HG03025 (cell line): ENCODE results near the gene FAM240B.

Source experiments
- ATAC-seq: cut with Tn5 transposase; IDR thresholded peaks from one replicate; pipeline ENCODE4 v1.9.1; 2021; ENCODE audit warnings: mild to moderate bottlenecking, moderate library complexity; ENCODE audit not compliant: unreplicated experiment, low FRiP score

Gene FAM240B

GRCh38 chr9:38720083-38720745, at the start of gene FAM240B:
Gene FAM240B, minus strand, starts transcription at chr9:38720133. Its CDS starts 16,134 bp downstream, at chr9:38703999.
- no peak for ATAC-seq

GRCh38 chr9:38768351-38768761, 48.4 kb upstream of the FAM240B start:
- ATAC-seq, result no peak

GRCh38 chr9:38765101-38765500, 45.2 kb upstream of the FAM240B start:
- no peak for ATAC-seq

- ATAC-seq, result no peak
These were observed 42.1 kb upstream of the FAM240B start for GRCh38 chr9:38761999-38762398.

DNA sequence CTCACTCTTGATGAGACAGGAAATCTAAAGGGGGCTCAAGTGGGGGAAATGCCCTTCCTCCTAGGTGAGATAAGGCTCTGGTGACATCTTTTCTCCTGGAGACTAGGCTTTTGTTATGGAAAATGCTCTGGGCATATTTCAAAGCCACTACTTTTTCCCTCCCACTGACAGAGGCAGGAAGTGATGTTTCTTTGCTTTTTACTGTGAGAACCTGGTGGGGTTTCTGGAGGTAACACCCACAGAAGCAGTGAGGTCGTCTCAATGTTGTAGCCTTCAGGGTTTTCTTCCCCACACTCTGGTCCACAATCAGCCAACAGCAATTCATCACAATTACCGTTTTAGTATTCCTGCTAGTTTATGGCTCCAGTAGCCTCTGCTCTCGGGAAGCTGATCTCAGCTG, 41.4 kb upstream of the FAM240B start:
- ATAC-seq, result no peak

DNA sequence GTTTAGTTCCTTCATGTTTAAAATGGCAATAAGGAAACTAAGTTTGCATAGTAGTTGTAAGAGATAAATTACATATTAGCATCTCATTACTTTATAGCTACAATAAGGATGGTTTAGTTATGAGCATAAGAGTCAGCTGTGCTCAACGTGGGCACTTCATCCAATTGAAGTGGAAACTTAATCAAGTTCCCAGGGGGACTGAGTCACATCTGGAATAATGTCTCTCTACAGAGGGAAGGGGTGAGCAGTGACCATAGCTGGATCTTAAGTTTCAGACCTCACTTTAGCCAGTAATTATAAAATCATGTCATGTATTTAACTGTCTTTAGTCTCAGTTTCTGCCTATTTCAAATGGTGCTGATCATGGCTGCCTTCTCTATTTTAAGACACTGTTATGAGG, 36.8 kb upstream of the FAM240B start:
- no peak for ATAC-seq

GRCh38 chr9:38747941-38748340, 28.0 kb upstream of the FAM240B start:
- ATAC-seq, result no peak

GRCh38 chr9:38747067-38747466, 27.1 kb upstream of the FAM240B start:
- no peak for ATAC-seq

- no peak for ATAC-seq
These were observed 26.4 kb upstream of the FAM240B start for GRCh38 chr9:38746303-38746702.

DNA sequence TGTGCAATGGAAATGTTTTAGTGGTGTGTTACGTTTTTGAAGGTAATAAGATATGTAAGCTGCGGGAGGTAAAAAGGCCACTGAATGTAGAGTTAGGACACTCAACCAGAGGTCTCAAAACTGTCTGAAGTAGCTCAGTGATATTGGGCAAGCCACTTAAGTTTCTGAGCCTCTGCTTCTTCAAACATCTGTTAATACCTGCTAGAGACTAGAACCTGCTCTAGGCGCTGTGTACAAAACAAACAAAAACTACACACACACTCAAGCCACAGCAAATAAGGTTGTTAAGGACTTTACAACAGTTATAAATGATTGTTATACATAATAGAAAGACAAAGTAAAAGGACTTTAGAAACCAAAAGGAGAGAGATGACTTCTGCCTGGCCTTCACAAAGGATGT, 24.6 kb upstream of the FAM240B start:
- ATAC-seq, result no peak

DNA sequence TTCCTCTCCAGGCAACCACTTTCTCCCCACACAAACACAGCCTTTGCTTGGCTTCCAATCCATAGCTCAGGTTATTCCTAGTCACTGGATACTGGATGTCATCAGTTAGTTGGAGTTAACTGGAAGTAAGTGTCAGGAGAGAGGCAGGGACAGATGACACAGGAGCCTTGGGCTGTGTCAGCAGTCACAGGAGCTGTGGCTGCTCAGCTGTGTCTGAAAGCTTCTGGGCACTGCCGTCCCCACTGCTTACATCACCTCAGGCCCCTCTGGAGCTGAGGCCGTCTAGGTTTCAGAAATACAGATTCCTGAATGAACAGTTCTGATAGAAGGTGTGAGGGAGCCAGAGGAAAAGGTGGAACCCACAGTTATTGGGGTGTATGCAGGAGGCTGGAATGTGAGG, 17.3 kb upstream of the FAM240B start:
- no peak for ATAC-seq

DNA sequence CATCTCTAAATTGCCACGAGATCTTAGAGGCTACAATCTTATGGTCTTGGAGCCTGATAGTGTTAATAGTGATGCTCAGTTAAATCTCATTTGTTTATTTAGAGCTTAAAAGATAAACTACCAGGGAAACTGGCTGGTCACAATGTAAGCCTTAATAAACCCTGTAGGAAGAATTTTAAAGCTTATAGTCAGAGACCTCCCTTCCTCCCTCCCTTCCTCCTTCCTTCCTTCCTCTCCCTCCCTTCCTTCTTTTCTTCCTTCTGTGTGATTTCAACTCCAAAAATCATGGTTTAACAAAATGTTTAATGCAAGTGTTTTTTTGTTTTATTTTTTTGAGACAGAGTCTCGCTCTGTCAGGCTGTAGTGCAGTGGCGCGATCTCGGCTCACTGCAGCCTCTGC, 14.9 kb upstream of the FAM240B start:
- no peak for ATAC-seq

GRCh38 chr9:38733503-38733902, 13.6 kb upstream of the FAM240B start:
- no peak for ATAC-seq

DNA sequence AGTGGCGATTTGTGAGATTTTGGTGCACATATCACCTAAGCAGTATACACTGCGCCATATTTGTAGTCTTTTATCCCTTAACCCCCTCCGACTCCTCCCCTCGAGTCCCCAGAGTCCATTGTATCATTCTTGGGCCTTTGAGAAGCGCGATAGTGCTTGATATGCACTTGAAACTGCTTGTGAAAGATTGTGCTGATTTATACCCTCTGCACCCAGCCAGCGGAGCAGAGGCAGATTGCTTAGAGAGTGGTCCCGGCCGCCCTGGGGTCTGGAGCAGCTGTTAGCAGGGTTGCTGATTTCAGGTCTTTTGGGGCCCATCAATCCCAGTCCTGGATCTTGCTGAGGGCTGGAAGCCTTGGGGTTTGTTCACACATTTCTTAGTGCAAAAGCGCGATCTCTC, 13.0 kb upstream of the FAM240B start:
- ATAC-seq, result no peak

DNA sequence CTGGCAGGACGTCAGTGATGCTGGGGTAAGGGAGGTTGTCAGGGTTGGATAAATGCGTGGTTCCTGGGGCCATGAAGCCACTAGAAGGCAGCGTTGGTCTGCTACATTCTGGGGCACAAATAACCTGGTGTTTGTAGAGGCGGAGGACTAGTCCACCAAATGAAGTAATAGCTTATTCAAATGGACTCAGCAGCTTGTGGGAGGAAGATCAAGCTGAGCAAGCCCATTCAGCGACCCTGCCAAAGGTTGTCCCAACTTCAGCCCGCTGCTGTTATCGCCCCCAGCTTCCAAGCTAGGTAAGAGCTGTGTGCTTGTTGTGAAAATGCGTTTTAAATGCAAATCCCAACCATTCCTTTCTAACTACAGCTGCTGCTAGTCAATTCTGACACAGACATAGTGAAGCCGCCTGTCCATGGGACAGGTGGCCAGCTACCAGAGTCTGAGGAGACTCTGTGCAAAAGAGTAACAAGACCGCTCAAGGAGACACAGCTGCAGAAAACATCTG, 7.6 kb upstream of the FAM240B start:
- ATAC-seq, result no peak

DNA sequence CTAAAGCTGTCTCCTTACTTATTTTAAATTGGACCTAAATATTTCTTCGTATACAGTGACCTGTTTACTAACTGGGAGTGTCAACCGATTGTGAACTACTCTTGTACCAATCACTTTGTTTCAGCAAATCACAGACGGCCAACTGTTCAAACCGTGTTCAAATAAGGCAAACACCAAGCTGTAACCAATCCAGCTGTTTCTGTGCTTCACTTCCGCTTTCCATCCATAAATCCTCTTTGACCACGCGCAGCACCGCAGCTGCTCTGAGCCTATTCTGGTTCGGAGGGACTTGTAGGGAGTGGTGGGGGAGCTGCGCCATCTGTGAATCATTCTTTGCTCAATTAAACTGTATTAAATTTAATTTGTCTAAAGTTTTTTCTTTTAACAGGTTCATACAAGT, 4.8 kb upstream of the FAM240B start:
- no peak for ATAC-seq

GRCh38 chr9:38718148-38718547, 1.8 kb downstream of the FAM240B start:
- ATAC-seq, result no peak

DNA sequence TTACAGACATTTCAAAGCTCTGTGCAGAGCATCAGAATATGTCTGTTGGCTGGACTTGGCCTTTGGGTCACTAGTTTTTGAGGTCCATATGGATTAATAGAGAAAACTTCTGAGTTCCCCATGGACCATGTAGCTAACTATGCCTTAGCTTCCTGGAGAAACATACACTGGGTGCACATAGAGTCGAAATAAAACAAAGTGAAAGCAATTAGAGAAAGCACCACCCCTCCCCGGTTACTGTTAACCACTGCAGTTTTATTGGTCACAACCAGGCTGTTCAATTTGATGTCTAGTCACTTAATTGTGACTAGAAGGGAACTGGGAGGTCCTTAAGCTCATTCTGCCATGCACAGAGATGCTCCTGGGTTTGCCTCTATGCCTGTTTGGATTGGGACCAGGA, 4.2 kb downstream of the FAM240B start:
- ATAC-seq, result no peak

DNA sequence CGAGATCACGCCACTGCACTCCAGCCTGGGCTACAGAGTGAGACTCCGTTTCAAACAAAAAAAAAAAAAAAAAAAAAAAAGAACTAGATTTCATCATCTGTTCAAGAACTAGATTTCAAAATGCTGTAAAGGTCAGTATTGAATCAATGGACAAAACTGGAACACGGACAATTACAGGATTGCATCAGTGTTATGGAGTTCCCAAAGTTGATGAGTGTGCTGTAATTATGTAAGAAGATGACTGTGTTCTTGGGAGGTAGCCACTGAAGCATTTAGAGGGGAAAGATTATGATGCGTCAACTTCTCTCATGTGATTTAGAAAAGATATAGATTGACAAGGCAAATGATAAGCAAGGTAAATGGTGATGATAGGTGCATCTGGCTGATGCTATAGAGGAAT, 6.5 kb downstream of the FAM240B start:
- ATAC-seq, result no peak

DNA sequence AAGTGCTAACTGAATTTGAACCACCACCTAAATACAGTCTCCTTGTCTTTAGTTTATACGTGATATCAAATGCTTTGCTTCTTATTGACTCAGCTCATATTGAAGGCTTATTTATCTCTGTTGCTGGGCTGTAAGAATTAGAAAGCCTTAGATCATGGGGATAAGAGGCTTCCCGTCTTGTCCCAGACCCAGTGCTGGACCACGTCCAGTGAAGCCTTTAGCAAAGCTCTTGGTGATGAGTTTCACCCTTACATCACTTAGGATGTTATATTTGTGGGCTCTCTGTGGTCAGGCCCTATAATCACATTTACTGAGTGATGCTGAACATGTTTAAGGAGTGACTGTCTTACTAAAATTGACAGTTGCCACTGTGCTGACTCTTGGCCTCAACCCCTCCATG, 11.2 kb downstream of the FAM240B start:
- no peak for ATAC-seq

DNA sequence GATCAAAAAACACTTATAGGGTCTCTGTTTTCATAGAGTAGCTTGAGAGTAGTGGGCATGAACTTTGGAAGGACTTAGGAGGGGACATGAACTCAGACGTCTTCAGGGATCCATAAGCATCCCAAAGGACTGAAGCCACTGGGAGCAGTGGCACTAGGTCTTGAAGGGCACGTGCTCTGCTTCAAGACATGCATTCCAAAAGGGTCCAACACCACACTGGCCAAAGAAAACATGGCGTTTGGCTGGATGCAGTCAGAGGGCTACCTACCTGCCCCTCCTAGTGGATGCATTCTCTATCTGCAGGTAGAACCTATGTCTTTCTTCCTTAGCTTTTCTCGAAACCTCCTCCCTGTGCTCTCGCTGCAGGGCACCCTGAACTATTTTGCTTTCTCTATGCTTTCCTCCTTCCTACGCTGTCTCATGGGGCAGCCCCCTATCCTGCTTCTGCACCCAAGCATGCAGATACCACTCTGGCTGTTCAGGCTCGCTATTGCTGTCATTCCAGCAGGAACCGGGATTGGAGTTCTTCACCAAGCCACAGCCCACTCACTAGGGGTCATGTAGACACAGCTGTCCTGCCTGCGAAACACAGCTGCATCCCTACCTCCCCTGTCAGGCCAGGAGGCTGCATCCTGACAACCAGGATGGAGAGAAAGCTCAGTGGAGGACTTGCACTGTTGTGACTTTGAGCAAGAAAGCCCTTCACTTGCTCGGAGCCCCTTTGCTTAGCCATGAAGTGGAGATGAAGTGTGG, 11.9 kb downstream of the FAM240B start:
- ATAC-seq, result no peak

DNA sequence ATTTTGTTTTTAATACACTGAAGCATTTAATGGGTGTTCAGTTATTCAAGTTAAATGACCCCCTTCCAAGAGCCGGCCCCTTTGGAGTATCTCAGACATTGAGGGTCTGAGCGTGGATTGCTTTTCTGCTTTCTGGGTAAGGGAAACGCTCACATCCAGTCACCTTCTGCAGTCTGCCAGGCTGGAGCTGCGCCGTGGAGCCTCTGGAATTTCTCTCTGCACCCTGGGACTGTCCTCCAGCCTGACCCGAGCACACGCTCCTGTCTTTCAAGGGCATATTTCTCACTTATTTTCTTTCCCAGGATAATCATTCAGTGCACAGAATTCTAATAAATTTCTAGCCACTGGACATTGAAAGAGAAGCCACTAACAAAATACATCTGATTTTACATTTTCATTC, 13.4 kb downstream of the FAM240B start:
- no peak for ATAC-seq
